HG02884 (cell line): ENCODE data around the gene ETV2.
"Not testable (repeated sequence)": the region's sequence is repeated elsewhere in the genome, so short reads cannot be mapped to it uniquely, and the experiment has no call there.

Experiments
- ATAC-seq: cut with Tn5 transposase; IDR thresholded peaks from one replicate; pipeline ENCODE4 v1.9.1; 2021; ENCODE audit warnings: mild to moderate bottlenecking, moderate library complexity; ENCODE audit not compliant: unreplicated experiment

Gene ETV2

DNA sequence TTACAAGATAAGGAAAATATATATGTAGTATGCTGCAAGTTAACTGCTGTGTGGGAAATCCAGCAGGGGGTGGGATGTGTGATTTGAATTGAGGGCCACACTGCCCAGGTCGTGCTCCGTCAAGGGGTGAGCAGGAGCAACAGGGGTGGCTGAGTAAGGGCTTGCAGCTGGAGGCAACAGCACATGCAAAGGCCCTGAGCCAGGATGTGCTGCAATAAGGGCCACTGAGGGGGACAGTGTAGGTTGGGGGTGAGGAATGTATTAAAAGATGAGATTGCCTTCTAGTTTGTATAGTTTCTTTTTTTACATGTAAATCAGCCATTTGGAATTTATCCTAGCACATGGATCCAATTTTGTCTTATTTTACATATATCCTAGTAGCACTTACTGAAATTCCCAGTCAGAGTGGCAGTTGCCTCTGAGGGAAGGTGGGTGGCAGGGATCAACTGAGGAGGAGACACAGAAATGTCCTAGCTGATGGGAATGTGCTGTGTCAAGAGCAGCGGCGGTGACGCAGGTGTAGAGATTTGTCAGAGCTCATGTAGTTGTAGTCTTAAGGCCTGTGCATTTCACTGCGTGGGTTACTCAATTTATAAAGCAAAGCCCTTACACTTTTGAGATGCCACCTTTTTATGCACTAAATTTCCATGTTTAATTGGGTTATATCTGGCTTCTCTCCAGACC lies 18.1 kb upstream of the ETV2 start:
- no peak for ATAC-seq

DNA sequence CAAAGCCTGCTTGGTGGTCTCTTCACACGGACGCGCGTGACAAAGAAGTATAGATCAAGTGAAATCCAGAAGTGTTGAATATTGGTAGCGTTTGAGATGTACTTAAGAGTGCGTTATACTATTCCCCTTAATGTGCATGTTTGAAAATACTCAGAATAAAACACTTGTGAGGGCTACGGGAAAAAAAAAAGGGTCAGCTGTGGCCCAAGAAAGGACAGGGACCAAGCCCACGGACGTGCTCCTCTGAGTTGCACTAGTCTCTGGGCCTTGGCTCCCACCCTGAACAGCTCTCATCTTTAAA lies 13.3 kb upstream of the ETV2 start:
- ATAC-seq: no peak

DNA sequence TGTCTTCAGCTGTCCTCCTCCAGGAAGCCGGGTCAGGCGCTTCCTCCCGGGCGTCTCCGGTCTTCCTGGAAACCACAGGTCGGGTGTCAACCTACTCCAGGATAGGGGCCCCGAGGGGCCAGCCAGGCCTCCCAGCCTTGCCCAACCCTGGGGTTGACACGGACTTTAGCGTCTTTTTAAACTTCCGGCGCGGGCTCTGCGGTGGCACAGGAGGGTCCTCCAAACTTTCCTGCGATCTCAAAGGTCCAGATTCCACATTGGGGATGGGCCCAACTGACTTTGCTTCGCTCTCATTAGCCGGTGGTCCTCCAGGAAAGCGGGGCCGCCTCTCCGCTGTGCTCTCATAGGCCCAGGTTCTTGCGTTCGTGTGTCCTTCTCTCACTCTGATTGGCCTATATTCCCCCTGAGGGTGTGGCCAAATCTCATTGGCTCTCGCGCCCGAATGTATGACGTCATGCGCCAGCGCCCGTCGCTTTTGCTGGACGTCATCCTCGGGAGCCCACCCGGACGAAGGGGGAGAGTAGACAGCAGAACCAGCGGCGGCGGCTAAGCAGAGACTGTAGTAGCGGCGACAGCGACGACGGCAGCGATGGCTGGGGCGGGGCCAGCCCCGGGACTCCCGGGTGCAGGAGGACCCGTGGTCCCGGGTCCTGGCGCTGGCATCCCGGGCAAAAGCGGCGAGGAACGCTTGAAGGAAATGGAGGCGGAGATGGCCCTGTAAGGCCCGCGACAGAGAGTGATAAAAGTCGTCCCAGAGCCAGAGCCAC lies 12.8 kb upstream of the ETV2 start, which contains the start of gene RBM42:
RBM42 (plus strand) TSS at position 472 of the 767 bp plus-strand sequence; CDS start at position 590, 118 bp downstream.
- ATAC-seq: peak; percentile 93

DNA sequence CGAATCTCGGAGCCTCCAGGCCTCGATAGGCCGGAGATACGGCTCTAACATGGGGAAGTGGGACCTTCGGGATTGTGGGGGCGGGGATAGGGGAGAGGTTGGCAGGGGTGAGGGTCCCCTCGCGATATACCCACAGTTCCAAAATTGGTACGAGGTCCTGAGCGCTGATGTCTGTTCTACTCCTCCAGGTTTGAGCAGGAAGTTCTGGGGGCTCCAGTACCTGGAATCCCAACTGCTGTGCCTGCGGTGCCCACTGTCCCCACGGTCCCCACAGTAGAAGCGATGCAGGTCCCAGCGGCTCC lies 12.3 kb upstream of the ETV2 start:
- ATAC-seq: no peak

DNA sequence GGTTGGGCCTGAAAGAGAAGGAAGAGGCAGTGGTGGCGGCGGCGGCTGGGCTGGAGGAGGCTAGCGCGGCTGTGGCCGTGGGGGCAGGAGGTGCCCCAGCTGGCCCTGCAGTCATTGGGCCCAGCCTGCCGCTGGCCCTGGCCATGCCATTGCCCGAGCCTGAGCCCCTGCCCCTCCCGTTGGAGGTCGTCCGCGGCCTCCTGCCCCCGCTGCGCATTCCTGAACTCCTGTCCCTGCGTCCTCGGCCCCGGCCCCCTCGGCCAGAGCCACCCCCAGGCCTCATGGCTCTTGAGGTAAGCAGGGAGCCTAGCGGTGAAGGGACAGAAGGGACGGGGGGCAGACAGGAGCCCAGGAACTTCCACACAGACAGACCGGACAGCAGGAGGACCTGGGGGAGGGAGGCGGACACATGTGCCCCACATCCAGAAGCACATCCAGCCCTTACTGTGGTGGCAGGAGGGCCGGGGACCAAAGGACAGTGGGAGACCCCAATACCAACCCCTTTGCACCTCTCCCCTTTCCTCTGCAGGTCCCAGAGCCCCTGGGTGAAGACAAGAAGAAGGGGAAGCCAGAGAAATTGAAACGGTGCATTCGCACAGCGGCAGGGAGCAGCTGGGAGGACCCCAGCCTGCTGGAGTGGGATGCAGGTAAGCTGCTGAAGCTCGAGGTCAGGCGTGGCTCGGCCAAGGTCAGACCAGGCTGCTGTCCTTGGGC lies 7.7 kb upstream of the ETV2 start:
- ATAC-seq: no peak

- no peak for ATAC-seq
These were observed 4.9 kb upstream of the ETV2 start for GRCh38 chr19:35636651-35637050.

GRCh38 chr19:35637165-35637564 lies 4.4 kb upstream of the ETV2 start:
- no peak for ATAC-seq

DNA sequence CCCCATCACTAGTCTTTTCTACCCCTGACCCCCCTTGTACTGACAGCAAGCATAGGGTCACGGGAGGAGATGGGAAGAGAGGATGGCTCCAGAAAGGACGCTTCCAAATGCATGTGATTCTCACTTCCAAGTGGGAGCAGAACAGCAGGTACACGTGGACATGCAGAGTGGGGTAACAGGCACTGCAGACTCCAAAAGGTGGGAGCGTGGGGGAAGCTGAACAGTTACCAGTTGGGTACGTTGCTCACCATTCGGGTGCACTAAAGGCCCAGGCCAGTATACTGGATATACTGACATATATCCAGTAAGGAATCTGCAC lies 2.3 kb upstream of the ETV2 start:
- ATAC-seq: no peak

DNA sequence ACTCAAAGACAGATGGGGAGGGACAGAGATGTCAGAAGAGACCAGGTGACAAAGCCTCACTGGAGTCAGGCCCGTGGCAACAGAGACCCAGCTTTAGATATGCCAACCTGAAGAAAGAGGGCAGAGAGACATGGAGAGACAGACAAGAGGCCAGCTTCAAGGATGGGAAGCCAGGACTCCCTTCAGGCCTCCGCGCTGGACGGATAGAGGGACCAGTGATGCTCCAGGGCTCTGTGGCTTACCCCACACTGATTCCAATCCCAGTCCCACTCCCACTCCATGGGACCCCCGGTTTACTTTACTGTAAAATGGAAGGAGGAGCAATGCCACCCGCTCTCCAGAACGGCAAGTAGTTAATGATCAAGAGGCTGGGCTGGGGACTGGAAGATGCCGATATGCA lies 1.7 kb upstream of the ETV2 start:
- no peak for ATAC-seq

GRCh38 chr19:35642312-35642711 lies 767 bp downstream of the ETV2 start:
- no peak for ATAC-seq

- no peak for ATAC-seq
These were observed 1.3 kb downstream of the ETV2 start for GRCh38 chr19:35642798-35643254.

- ATAC-seq: no peak
These were observed 2.0 kb downstream of the ETV2 start for GRCh38 chr19:35643255-35644205.

- ATAC-seq: peak; percentile 67
These were observed 2.9 kb downstream of the ETV2 start for GRCh38 chr19:35644206-35644986.

DNA sequence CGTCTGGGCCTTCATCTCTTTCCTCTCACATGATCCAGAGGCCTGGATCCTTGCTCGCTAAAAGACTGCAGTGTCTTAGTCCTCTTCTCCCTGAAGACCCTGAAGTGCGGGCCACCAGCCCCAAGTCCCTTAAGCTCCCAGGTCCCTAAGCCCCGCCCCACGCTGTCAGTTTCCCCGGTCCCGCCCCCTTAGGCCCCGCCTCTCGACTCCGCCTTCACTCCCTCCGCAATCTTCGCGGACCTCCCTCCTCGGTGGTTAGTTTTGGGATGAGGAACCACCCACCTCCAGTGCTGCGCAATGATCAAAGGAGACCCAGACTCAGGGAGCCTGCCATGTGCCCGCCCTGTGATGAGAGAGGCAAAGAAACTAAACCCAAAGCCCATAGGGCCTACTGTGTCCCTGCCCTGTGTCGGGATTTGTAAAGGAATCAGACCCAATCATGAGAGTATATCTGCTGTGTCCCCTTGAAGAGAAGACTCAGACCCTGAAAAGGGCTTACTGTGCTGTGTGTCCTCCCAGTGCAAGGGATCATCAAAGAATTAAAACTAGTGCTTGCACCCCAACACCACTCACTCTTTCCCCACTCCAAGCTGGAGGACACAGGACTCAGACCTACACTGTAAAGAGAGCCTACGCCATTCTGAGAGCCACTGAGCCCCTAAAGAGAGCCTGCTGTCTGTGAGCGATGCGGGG lies 3.6 kb downstream of the ETV2 start:
- ATAC-seq: no peak

DNA sequence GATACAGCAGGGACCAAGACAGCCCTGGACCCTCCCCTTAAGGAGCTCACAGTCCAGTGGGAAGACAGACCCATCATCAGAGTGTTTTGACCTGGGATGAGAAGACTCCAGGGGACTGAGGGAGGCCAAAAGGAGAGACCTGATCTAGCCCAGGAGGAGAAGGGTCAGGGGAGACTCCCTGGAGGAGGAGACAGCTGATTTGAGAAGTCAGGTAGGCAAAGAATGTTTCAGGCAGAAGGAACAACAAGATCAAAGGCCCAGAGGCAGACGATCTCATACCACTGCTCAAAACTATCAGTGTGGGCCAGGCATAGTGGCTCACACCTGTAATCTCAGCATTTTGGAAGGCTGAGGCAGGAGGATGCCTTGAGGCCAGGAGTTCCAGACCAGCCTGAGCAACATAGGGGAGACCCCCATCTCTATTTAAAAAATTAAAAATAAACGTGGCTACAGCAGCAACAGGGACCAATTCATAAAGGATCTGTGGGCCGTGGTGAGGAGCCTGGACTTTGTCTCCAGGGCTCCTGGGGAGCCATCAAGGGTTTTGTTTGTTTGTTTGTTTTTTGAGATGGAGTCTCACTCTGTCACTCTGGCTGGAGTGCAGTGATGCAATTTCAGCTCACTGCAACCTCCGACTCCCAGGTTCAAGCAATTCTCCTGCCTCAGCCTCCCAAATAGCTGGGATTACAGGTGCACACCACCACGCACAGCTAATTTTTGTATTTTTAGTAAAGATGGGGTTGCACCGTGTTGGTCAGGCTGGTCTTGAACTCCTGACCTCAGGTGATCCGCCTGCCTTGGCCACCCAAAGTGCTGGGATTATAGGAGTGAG lies 4.4 kb downstream of the ETV2 start:
- no peak for ATAC-seq

GRCh38 chr19:35648017-35648961 lies 6.7 kb downstream of the ETV2 start, which contains the start of gene COX6B1:
Gene COX6B1 (plus strand): TSS chr19:35648323. CDS start chr19:35651244, 2,921 bp downstream.
- peak; percentile 50 for ATAC-seq

DNA sequence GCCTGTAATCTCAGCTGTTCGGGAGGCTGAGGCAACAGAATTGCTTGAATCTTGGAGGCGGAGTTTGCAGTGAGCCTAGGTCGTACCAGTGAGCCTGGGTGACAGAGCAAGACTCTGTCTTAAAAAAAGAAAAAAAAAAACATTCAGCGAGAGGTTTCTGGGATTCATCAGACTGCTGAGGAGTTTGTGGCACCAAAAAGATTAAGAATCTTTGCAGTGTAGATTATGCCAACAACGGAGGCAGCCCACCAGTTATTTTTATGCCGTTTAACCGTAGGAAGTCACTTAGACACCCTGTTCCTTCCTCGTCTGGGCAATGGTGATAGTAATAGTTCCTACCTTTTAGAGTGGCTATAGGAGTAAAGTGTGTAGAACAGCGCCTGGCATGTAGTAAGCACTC lies 9.0 kb downstream of the ETV2 start:
- no peak for ATAC-seq

GRCh38 chr19:35654828-35655227 lies 13.3 kb downstream of the ETV2 start:
- ATAC-seq: not testable (repeated sequence)
